Hepatocyte (in vitro differentiated cells): Measurements from ENCODE around the gene PKM. TPM values are rescaled to one million over a fixed set of nuclear protein-coding genes. Genes with fewer than 3 reads are reported as not detected.

Experiments
- DNase-seq: peaks from one replicate; pipeline ENCODE4 v3.0.0-alpha.2; 2016; ENCODE audit warnings: low spot score
- H2AFZ ChIP-seq: fragments of 200-600 bp; sonication (generic); 2 replicates; pipeline ENCODE4 v1.6.0; 2016; ENCODE audit warnings: antibody characterized with exemption, mild to moderate bottlenecking
- H3K27ac ChIP-seq: fragments of 200-600 bp; sonication (generic); 2 replicates; pipeline ENCODE4 v1.5.1; 2016; ENCODE audit warnings: mild to moderate bottlenecking
- H3K27me3 ChIP-seq: fragments of 200-600 bp; sonication (generic); 2 replicates; pipeline ENCODE4 v1.6.1; 2016
- H3K36me3 ChIP-seq: fragments of 200-600 bp; sonication (generic); replicated peaks from 2 replicates; pipeline ENCODE4 v1.5.1; 2016; ENCODE audit warnings: low read depth; ENCODE audit not compliant: insufficient read depth
- H3K4me1 ChIP-seq: fragments of 200-600 bp; sonication (generic); 2 replicates; pipeline ENCODE4 v1.5.1; 2016; ENCODE audit warnings: mild to moderate bottlenecking, moderate library complexity; ENCODE audit not compliant: insufficient read depth
- H3K4me2 ChIP-seq: fragments of 200-600 bp; sonication (generic); 2 replicates; pipeline ENCODE4 v1.6.0; 2016
- H3K4me3 ChIP-seq: fragments of 200-600 bp; sonication (generic); 2 replicates; pipeline ENCODE4 v1.5.1; 2016; ENCODE audit warnings: mild to moderate bottlenecking
- H3K79me2 ChIP-seq: fragments of 200-600 bp; sonication (generic); 2 replicates; pipeline ENCODE4 v1.6.0; 2017; ENCODE audit warnings: mild to moderate bottlenecking
- H3K9me2 ChIP-seq: fragments of 200-600 bp; sonication (generic); replicated peaks from 2 replicates; pipeline ENCODE4 v1.6.0; 2017; ENCODE audit warnings: mild to moderate bottlenecking; ENCODE audit not compliant: insufficient read depth
- H3K9me3 ChIP-seq: fragments of 200-600 bp; sonication (generic); 2 replicates; pipeline ENCODE4 v1.5.1; 2016; ENCODE audit warnings: low read depth, mild to moderate bottlenecking
- H4K20me1 ChIP-seq: fragments of 200-600 bp; sonication (generic); 2 replicates; pipeline ENCODE4 v1.6.0; 2016; ENCODE audit warnings: mild to moderate bottlenecking; ENCODE audit not compliant: insufficient read depth, poor library complexity, severe bottlenecking
- CTCF ChIP-seq: fragments of 200-600 bp; sonication (generic); IDR thresholded peaks from 2 replicates; pipeline ENCODE4 v1.5.1; 2016; ENCODE audit warnings: antibody characterized with exemption, mild to moderate bottlenecking; ENCODE audit not compliant: poor library complexity
- EZH2 ChIP-seq: fragments of 200-600 bp; sonication (generic); IDR thresholded peaks from 2 replicates; pipeline ENCODE4 v1.6.1; 2016; ENCODE audit warnings: antibody characterized with exemption, mild to moderate bottlenecking, borderline replicate concordance
- EZH2phosphoT487 ChIP-seq: fragments of 200-600 bp; sonication (generic); IDR thresholded peaks from one replicate; pipeline ENCODE4 v1.6.1; 2018; ENCODE audit warnings: antibody characterized with exemption, mild to moderate bottlenecking, low read depth, moderate library complexity; ENCODE audit not compliant: unreplicated experiment, severe bottlenecking
- whole genome bisulfite sequencing: methylation state at CpG from one replicate; pipeline ENCODE4 v1.1.6; 2016; ENCODE audit warnings: low lambda C conversion rate; ENCODE audit errors: missing lambda C conversion rate; 5-methylcytosine and 5-hydroxymethylcytosine counted together
- polyA plus RNA-seq: library from polyadenylated mRNA; unstranded; fragments of >200 nt; fragmentation: Nextera tagmentation; extraction: Ambion mirVana; gene quantifications from 2 replicates; pipeline ENCODE4 v1.2.1, GENCODE V29; 2016
- total RNA-seq: library from RNA; depleted of rRNA; stranded (reverse); fragments of >200 nt; gene quantifications from 2 replicates; pipeline ENCODE4 v1.2.3, GENCODE V29; 2014

The PKM gene
- total and polyA plus RNA-seq, 2 experiments from 2014 or later: 314 to 376 TPM

- Histone ChIP-seq H3K4me2 (peak overlapping the region; percentile 88), H3K4me3 (peak overlapping the region; percentile 89), H2AFZ (peak overlapping the region; percentile 87), H3K79me2 (peaks cover 41% of the 10 kb centered on the region), H3K4me1 (peaks cover 11% of the 10 kb centered on the region), H4K20me1 (no peaks in the 10 kb centered on the region), H3K9me2 (no peaks in the 10 kb centered on the region), H3K27me3 (no peaks in the 10 kb centered on the region), H3K9me3 (no peaks in the 10 kb centered on the region), H3K27ac (peak overlapping the region; percentile 94), H3K36me3 (no peaks in the 10 kb centered on the region)
- DNase-seq: peak; percentile 41
- no peak for TF ChIP-seq CTCF
- TF ChIP-seq EZH2phosphoT487: no peak
- TF ChIP-seq EZH2: no peak
- 4% methylated on average over 13 of the region's 13 CpGs for WGBS
Observed at GRCh38 chr15:72271895-72272212, 40.9 kb upstream of the PKM start.

- no peak for DNase-seq
- Histone ChIP-seq H4K20me1 (no peaks in the 10 kb centered on the region), H3K4me3 (peak overlapping the region; percentile 89), H3K27ac (peak overlapping the region; percentile 94), H3K9me2 (no peaks in the 10 kb centered on the region), H3K79me2 (peaks cover 41% of the 10 kb centered on the region), H3K4me1 (peaks cover 11% of the 10 kb centered on the region), H3K36me3 (no peaks in the 10 kb centered on the region), H3K9me3 (no peaks in the 10 kb centered on the region), H3K27me3 (no peaks in the 10 kb centered on the region), H3K4me2 (peak overlapping the region; percentile 88), H2AFZ (no peak overlapping the region)
- TF ChIP-seq EZH2phosphoT487 (no peak), CTCF (no peak), EZH2 (no peak)
- WGBS: 92% methylated on average over 4 of the region's 4 CpGs
Observed at GRCh38 chr15:72271221-72271620, 40.2 kb upstream of the PKM start.

- Histone ChIP-seq H3K9me3 (no peaks in the 10 kb centered on the region), H4K20me1 (no peaks in the 10 kb centered on the region), H3K4me1 (peaks cover 11% of the 10 kb centered on the region), H3K79me2 (peaks cover 41% of the 10 kb centered on the region), H3K9me2 (no peaks in the 10 kb centered on the region), H2AFZ (no peak overlapping the region), H3K27me3 (no peaks in the 10 kb centered on the region), H3K4me2 (no peak overlapping the region), H3K36me3 (no peaks in the 10 kb centered on the region), H3K4me3 (no peak overlapping the region), H3K27ac (no peak overlapping the region)
- WGBS: 97% methylated on average over 4 of the region's 4 CpGs
- TF ChIP-seq CTCF (no peak), EZH2phosphoT487 (no peak), EZH2 (no peak)
- DNase-seq: no peak
Observed at GRCh38 chr15:72269739-72270138, 38.7 kb upstream of the PKM start.

- no peak for DNase-seq
- Histone ChIP-seq H3K27me3 (no peaks in the 10 kb centered on the region), H3K4me2 (no peak overlapping the region), H3K4me3 (no peak overlapping the region), H4K20me1 (no peaks in the 10 kb centered on the region), H3K36me3 (no peaks in the 10 kb centered on the region), H3K9me2 (no peaks in the 10 kb centered on the region), H3K9me3 (no peaks in the 10 kb centered on the region), H3K79me2 (peaks cover 20% of the 10 kb centered on the region), H2AFZ (no peak overlapping the region), H3K27ac (no peak overlapping the region), H3K4me1 (no peaks in the 10 kb centered on the region)
- WGBS: 92% methylated on average over 5 of the region's 5 CpGs
- TF ChIP-seq CTCF (no peak), EZH2 (no peak), EZH2phosphoT487 (no peak)
Observed at GRCh38 chr15:72265031-72265430, 34.0 kb upstream of the PKM start.
